Measurements from ENCODE around the gene TSGA10IP. TPM values are rescaled to one million over a fixed set of nuclear protein-coding genes. Genes with fewer than 3 reads are reported as not detected.

The TSGA10IP gene
- total RNA-seq, 4 donors from 2014 or later: not detected

GRCh38 chr11:66004186-66004585, 58.9 kb downstream of the TSGA10IP start:
- TF ChIP-seq POLR2AphosphoS5 (IDR thresholded peaks at IDR 0.05): no peak
- no peak for TF ChIP-seq POLR2A (IDR thresholded peaks at IDR 0.05; ENCODE audit: low read depth)
- no peak for TF ChIP-seq CTCF (IDR thresholded peaks at IDR 0.05)
- TF ChIP-seq EP300 (IDR thresholded peaks at IDR 0.05): no peak
- intact Hi-C loops (cut with DNase I): loop anchor here (5.0 kb wide), 2 partner anchors 42 to 117 kb away; partner anchors contain the start of genes FIBP and SART1
- Histone ChIP-seq H3K36me3 (peaks cover 9 to 41% (median 40%) of the 10 kb centered on the region in 4 donors), H3K27ac (replicated peaks in 1 of 4) (no peak overlapping the region), H3K4me1 (peaks cover 20 to 38% (median 29%) of the 10 kb centered on the region in 4 donors), H3K4me3 (no peak overlapping the region), H3K9me3 (no peaks in the 10 kb centered on the region), H3K27me3 (no peaks in the 10 kb centered on the region)
- DNase-seq (ENCODE audit: extremely low spot score): no peak
- 82% methylated on average over 2 of the region's 4 CpGs for WGBS

- WGBS: 76% methylated on average over 10 of the region's 13 CpGs
- no peak overlapping the region for H3K4me3 ChIP-seq
- no peak overlapping the region for H3K27ac ChIP-seq (replicated peaks in 1 of 4)
- DNase-seq (ENCODE audit: extremely low spot score): no peak
- no peaks in the 10 kb centered on the region for H3K9me3 ChIP-seq
- peaks cover 0 to 28% (median 27%) of the 10 kb centered on the region in 4 donors for H3K36me3 ChIP-seq
- H3K4me1 ChIP-seq: peaks cover 8 to 20% (median 11%) of the 10 kb centered on the region in 4 donors
- TF ChIP-seq EP300 (IDR thresholded peaks at IDR 0.05) (no peak), CTCF (IDR thresholded peaks at IDR 0.05) (no peak), POLR2A (IDR thresholded peaks at IDR 0.05; ENCODE audit: low read depth) (no peak), POLR2AphosphoS5 (IDR thresholded peaks at IDR 0.05) (no peak)
- H3K27me3 ChIP-seq: peaks cover 0 to under 1% (median 0%) of the 10 kb centered on the region in 4 donors
- intact Hi-C loops (cut with DNase I): no loop called here
These were observed 61.0 kb downstream of the TSGA10IP start for GRCh38 chr11:66006134-66006890.

GRCh38 chr11:66006891-66007176, 61.6 kb downstream of the TSGA10IP start:
- no peaks in the 10 kb centered on the region for H3K9me3 ChIP-seq
- intact Hi-C loops (cut with DNase I): no loop called here

GRCh38 chr11:66007201-66007634, 61.9 kb downstream of the TSGA10IP start:
- no peaks in the 10 kb centered on the region for H3K9me3 ChIP-seq
- H3K4me3 ChIP-seq: no peak overlapping the region
- 73% methylated on average over 2 of the region's 5 CpGs for WGBS
- H3K27ac ChIP-seq (replicated peaks in 1 of 4): no peak overlapping the region
- H3K27me3 ChIP-seq: peaks cover 0 to 9% (median 8%) of the 10 kb centered on the region in 4 donors
- intact Hi-C loops (cut with DNase I): no loop called here
- no peak for DNase-seq (ENCODE audit: extremely low spot score)
- TF ChIP-seq POLR2A (IDR thresholded peaks at IDR 0.05; ENCODE audit: low read depth): no peak
- TF ChIP-seq EP300 (IDR thresholded peaks at IDR 0.05): no peak
- no peak for TF ChIP-seq POLR2AphosphoS5 (IDR thresholded peaks at IDR 0.05)
- H3K36me3 ChIP-seq: peaks cover 0 to 28% (median 27%) of the 10 kb centered on the region in 4 donors
- H3K4me1 ChIP-seq: peaks cover 16 to 25% (median 19%) of the 10 kb centered on the region in 4 donors

More at GRCh38 chr11:66006891-66007176, 61.6 kb downstream of the TSGA10IP start:
- H3K4me1 ChIP-seq: peaks cover 12 to 21% (median 15%) of the 10 kb centered on the region in 4 donors
- no peak for DNase-seq (ENCODE audit: extremely low spot score)
- TF ChIP-seq POLR2A (IDR thresholded peaks at IDR 0.05; ENCODE audit: low read depth) (no peak), CTCF (IDR thresholded peaks at IDR 0.05) (no peak), POLR2AphosphoS5 (IDR thresholded peaks at IDR 0.05) (no peak), EP300 (IDR thresholded peaks at IDR 0.05) (no peak)
- WGBS: 84% methylated on average over 4 of the region's 4 CpGs
- H3K4me3 ChIP-seq: no peak overlapping the region
- peaks cover 0 to 5% (median 4%) of the 10 kb centered on the region in 4 donors for H3K27me3 ChIP-seq
- H3K36me3 ChIP-seq: peaks cover 0 to 28% (median 27%) of the 10 kb centered on the region in 4 donors
- no peak overlapping the region for H3K27ac ChIP-seq (replicated peaks in 1 of 4)

- Histone ChIP-seq H3K4me1 (peaks cover 15 to 26% (median 17%) of the 10 kb centered on the region in 4 donors), H3K27ac (replicated peaks in 1 of 4) (no peak overlapping the region), H3K9me3 (no peaks in the 10 kb centered on the region), H3K4me3 (no peak overlapping the region), H3K36me3 (peaks cover 0 to 28% (median 27%) of the 10 kb centered on the region in 4 donors), H3K27me3 (peaks cover 0 to 17% (median 15%) of the 10 kb centered on the region in 4 donors)
- DNase-seq (ENCODE audit: extremely low spot score): no peak
- TF ChIP-seq CTCF (IDR thresholded peaks at IDR 0.05): no peak
- no peak for TF ChIP-seq POLR2A (IDR thresholded peaks at IDR 0.05; ENCODE audit: low read depth)
- no peak for TF ChIP-seq POLR2AphosphoS5 (IDR thresholded peaks at IDR 0.05)
- no peak for TF ChIP-seq EP300 (IDR thresholded peaks at IDR 0.05)
- WGBS: 89% methylated on average over 2 of the region's 2 CpGs
- intact Hi-C loops (cut with DNase I): no loop called here
These were observed 62.8 kb downstream of the TSGA10IP start for GRCh38 chr11:66008095-66008467.

Data from esophagus muscularis mucosa (tissue), 4 donors.